Activated T-cell treated with anti-CD3 and anti-CD28 coated beads for 48 hours (primary cell): ENCODE data around the gene ZMYND12.
A peak's percentile ranks its signal among the peaks of the same experiment; 100 is the strongest.

ENCODE experiments used
- DNase-seq: peaks from one replicate; pipeline ENCODE4 v3.0.0-alpha.2; 2020; ENCODE audit warnings: low read depth

The ZMYND12 gene

DNA sequence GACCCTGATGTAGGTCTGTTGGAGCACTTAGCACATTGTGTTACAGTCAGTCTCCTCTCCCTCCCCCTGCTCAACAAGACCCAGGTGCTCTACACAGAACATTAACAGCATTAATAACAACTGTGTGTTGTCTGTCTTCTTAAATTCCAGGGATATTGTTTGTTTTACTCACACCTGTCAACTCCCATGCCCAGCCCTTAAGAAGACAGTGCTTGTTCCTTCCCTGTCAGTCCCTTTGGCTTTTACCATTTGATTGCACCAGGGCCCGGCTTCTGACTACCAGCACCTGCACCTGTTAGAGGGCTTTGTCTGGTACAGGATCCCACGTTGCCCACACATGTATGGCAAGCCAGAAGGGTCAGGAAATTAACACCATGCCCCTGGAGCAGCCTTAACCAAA is 63.6 kb downstream of the ZMYND12 start:
- no peak for DNase-seq

DNA sequence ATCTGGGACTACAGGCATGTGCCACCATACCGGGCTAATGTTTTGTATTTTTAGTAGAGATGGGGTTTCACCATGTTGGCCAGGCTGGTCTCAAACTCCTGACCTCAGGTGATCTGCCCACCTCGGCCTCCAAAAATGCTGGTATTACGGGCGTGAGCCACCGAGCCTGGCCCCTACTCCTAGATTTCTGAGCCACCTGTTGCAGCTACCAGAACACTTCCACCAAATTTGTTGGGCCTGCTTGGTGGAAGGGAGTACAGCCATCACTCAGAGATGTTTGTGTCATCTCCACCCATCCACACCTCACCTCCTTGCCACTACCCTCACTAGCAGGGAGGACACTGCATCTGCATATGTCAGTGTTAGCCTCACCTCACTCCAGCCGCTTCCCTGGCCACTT is 69.8 kb downstream of the ZMYND12 start:
- no peak for DNase-seq

DNA sequence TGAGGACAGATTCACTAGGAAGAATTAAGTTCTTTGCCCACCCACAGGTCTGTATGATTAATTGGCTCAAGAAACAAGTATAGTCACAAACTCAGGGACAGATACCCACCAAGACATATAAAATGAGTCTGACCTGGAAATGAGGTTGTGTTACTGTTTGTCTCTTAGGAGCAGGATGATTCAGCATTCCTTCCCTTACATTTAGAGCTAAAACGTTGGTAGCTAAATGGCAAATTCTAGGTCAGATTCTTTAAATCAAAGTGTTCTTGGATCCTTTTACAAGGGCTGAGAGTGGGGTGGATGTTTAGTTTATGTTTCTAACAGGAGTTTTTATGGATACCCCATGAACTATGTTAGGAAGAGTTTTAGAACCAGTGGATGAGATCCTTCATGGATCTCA is 70.5 kb downstream of the ZMYND12 start:
- DNase-seq = no peak

DNA sequence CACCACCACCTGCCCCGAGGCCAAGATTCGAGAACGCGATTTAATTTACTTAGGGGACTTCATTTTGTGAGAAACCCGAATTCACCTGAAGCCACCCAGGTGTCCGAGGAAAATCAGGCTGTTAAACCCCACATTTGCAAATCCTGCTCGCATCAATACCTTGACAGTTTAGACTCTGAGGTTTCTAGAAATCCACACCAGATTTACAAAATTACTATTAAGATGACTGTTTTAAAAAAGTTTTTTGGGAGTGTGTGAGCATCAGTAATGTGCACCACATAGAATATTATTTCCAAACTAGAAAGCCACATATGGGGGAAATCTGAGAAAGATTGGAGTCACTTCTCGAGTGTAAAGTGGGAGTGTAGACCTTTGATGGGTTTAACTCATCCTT is 74.5 kb downstream of the ZMYND12 start:
- DNase-seq = no peak

DNA sequence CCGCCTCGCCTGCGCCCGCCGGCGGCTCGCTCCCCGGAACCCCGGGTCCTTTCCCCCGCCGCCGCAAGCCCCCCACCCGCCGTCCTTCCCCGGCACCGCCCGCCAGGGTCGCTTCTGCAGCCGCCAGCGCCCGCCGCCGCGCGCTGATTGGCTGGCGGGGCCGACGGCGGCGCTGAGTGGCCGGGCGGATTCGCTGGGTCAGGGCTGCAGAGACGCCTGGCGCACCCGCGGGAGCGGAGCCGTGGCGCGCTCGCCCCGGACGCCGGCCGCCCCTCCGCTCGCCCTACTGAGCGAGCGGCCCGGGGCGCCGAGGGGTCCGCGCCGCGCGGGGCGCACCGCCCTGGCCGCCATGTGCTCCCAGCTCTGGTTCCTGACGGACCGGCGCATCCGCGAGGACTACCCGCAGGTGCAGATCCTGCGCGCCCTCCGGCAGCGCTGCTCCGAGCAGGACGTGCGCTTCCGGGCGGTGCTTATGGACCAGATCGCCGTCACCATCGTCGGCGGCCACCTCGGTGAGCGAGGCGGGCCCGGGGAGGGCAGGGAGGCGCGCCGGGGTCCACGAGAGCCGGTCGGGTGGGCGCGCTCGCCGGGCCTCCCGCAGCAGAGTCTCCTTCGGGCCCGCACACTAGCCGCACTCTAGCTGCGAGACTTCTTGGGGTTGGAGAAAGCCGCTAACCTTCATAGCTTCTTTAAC is 75.1 kb downstream of the ZMYND12 start, which contains the start of gene RIMKLA:
TSS of gene RIMKLA (plus strand) at position 207 of the 694 bp plus-strand sequence. CDS start at position 350, 143 bp downstream.
- DNase-seq = peak; percentile 56
